ENCODE data around the gene S100A3. TPM values are rescaled to one million over a fixed set of nuclear protein-coding genes. Genes with fewer than 3 reads are reported as not detected.

Gene S100A3
- total and polyA plus RNA-seq, 2 of the 13 experiments (the other 11 are each of a cell fraction or from before 2014, with no cell fraction given): 2.5 to 4.5 TPM

DNA sequence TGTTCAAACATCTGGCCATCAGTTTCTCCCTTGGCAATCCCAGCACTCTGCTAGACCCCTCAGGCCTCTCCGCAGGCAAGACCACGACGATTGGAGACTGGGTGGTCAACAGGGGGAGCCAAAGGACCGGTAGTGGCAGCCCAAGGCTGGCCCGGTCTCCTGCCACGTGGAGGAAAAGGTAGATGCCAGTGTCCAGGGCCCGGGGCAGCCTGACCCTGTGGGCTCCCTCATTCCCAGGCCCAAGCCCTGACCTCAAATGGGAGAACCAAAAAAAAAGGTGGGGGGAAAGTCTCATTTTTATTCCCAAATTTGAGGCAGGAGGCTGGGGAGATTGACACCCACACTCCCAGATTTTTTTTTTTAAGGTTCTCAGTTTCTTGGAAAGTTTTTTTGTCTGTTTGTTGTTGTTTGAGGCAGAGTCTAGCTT, 38.1 kb downstream of the S100A3 start (continued):
- no peak for TF ChIP-seq SNAPC2 (CRISPR knock-in tag; IDR thresholded peaks at IDR 0.05)
- TF ChIP-seq PRPF4 (IDR thresholded peaks at IDR 0.05; ENCODE audit: low read depth, low read length, poor library complexity, severe bottlenecking): no peak
- TF ChIP-seq, protein P1, sequence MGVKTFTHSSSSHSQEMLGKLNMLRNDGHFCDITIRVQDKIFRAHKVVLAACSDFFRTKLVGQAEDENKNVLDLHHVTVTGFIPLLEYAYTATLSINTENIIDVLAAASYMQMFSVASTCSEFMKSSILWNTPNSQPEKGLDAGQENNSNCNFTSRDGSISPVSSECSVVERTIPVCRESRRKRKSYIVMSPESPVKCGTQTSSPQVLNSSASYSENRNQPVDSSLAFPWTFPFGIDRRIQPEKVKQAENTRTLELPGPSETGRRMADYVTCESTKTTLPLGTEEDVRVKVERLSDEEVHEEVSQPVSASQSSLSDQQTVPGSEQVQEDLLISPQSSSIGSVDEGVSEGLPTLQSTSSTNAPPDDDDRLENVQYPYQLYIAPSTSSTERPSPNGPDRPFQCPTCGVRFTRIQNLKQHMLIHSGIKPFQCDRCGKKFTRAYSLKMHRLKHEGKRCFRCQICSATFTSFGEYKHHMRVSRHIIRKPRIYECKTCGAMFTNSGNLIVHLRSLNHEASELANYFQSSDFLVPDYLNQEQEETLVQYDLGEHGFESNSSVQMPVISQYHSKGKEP (CRISPR knock-in tag; IDR thresholded peaks at IDR 0.05): no peak
- TF ChIP-seq, protein P2, sequence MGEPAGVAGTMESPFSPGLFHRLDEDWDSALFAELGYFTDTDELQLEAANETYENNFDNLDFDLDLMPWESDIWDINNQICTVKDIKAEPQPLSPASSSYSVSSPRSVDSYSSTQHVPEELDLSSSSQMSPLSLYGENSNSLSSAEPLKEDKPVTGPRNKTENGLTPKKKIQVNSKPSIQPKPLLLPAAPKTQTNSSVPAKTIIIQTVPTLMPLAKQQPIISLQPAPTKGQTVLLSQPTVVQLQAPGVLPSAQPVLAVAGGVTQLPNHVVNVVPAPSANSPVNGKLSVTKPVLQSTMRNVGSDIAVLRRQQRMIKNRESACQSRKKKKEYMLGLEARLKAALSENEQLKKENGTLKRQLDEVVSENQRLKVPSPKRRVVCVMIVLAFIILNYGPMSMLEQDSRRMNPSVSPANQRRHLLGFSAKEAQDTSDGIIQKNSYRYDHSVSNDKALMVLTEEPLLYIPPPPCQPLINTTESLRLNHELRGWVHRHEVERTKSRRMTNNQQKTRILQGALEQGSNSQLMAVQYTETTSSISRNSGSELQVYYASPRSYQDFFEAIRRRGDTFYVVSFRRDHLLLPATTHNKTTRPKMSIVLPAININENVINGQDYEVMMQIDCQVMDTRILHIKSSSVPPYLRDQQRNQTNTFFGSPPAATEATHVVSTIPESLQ (CRISPR knock-in tag; conservative IDR thresholded peaks at IDR 0.05): no peak
- TF ChIP-seq, protein P3, sequence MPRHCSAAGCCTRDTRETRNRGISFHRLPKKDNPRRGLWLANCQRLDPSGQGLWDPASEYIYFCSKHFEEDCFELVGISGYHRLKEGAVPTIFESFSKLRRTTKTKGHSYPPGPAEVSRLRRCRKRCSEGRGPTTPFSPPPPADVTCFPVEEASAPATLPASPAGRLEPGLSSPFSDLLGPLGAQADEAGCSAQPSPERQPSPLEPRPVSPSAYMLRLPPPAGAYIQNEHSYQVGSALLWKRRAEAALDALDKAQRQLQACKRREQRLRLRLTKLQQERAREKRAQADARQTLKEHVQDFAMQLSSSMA (CRISPR knock-in tag; IDR thresholded peaks at IDR 0.05): no peak
- peak; percentile 58; the same call in 1 of the 2 replicates for TF ChIP-seq TARDBP (CRISPR knock-in tag; IDR thresholded peaks at IDR 0.05)
- peak; percentile 68; the same call in 1 of the 2 replicates for TF ChIP-seq SP140L (CRISPR knock-in tag; IDR thresholded peaks at IDR 0.05; ENCODE audit: borderline replicate concordance)
- TF ChIP-seq, protein P4, sequence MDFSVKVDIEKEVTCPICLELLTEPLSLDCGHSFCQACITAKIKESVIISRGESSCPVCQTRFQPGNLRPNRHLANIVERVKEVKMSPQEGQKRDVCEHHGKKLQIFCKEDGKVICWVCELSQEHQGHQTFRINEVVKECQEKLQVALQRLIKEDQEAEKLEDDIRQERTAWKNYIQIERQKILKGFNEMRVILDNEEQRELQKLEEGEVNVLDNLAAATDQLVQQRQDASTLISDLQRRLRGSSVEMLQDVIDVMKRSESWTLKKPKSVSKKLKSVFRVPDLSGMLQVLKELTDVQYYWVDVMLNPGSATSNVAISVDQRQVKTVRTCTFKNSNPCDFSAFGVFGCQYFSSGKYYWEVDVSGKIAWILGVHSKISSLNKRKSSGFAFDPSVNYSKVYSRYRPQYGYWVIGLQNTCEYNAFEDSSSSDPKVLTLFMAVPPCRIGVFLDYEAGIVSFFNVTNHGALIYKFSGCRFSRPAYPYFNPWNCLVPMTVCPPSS (IDR thresholded peaks at IDR 0.05): no peak
- TF ChIP-seq ZNF562 (CRISPR knock-in tag; IDR thresholded peaks at IDR 0.05; ENCODE audit: borderline replicate concordance): no peak
- TF ChIP-seq ZNF276 (CRISPR knock-in tag; IDR thresholded peaks at IDR 0.05; ENCODE audit: low read depth): no peak
- TF ChIP-seq ZNF792 (CRISPR knock-in tag; IDR thresholded peaks at IDR 0.05): peak; percentile 65; the same call in 1 of the 2 replicates
- no peak for TF ChIP-seq HNRNPH1 (optimal IDR thresholded peaks at IDR 0.05; ENCODE audit: low read depth, low read length)
- no peak for TF ChIP-seq ZNF3 (CRISPR knock-in tag; IDR thresholded peaks at IDR 0.05)
- no peak for TF ChIP-seq ZNF432 (CRISPR knock-in tag; IDR thresholded peaks at IDR 0.05; ENCODE audit: borderline replicate concordance)
- TF ChIP-seq RXRB (CRISPR knock-in tag; IDR thresholded peaks at IDR 0.05; ENCODE audit: borderline replicate concordance): no peak; the same call in 1 of the 2 replicates
- no peak for TF ChIP-seq CEBPB (IDR thresholded peaks at IDR 0.05; ENCODE audit: borderline replicate concordance, low read depth, low read length)
- TF ChIP-seq RAD51 (IDR thresholded peaks at IDR 0.05; ENCODE audit: borderline replicate concordance): no peak
- TF ChIP-seq SALL2 (CRISPR knock-in tag; IDR thresholded peaks at IDR 0.05): no peak

Data from HepG2 (cell line).